ENCODE data around the gene NECTIN1.

- TF ChIP-seq CTCF (IDR thresholded peaks at IDR 0.05; ENCODE audit: insufficient read depth, low read length, poor library complexity, severe bottlenecking) = no peak
- TF ChIP-seq EZH2phosphoT487 (conservative IDR thresholded peaks at IDR 0.05; ENCODE audit: low read length) = no peak
These were observed 32.4 kb downstream of the NECTIN1 start for GRCh38 chr11:119696378-119697222.
